ENCODE measurements around the gene ASTN1.
A peak's percentile ranks its signal among the peaks of the same experiment; 100 is the strongest.

The ASTN1 gene

GRCh38 chr1:176869577-176869976 lies 294.9 kb downstream of the ASTN1 start:
- DNase-seq = no peak

DNA sequence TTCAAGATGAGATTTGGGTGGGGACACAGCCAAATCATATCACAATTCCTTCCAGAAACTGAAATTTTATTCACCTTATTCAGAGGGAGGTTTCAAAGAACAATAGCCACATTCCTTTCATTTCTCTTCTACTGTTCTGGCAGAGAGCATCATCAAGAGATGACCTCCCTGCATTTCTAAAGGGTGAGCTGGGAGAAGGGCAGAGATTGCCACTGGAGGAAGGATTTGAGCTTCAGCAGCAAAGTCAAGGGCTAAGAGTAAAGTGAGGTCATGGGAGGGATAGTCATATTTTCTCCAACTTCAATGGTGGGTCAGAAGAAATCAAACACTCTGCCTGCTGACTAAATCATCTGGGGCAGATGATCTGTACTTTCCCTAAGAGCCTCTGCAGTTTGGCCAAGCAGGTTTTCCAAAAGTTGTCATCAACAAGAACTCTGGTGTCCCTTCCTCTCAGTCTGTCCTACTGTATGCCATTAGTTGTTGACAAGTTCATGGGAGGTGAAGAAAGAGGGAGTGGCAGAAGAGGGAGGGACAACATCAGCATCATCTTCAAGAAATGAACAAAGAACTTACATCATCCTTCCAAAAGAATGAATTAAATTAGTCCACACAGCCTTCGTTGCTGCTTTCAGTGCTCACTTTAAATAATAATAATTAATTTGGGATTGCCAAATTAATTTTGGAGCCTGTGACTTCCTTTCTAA lies 298.3 kb downstream of the ASTN1 start:
- no peak for DNase-seq

DNA sequence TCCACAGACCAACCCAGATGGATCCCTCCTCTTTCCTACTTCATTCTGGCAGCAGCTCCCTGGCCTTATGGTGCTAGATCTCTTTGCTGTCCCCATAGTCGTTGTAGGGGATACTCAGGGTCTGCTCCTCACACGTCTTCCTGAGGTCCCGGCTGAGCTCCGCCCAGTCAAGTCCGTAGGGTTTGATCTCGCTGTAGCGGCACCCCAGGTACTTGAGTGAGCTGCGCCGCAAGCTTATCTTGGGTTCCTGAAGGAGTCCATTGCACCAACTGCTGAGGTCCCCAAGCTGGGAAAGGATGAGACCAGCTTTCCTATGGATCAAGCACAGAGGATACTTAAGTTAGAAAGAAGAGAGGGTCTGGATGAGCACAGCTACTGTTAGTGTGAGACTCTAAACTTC lies 300.3 kb downstream of the ASTN1 start:
- no peak for DNase-seq

GRCh38 chr1:176863613-176864012 lies 300.9 kb downstream of the ASTN1 start:
- DNase-seq = no peak

DNA sequence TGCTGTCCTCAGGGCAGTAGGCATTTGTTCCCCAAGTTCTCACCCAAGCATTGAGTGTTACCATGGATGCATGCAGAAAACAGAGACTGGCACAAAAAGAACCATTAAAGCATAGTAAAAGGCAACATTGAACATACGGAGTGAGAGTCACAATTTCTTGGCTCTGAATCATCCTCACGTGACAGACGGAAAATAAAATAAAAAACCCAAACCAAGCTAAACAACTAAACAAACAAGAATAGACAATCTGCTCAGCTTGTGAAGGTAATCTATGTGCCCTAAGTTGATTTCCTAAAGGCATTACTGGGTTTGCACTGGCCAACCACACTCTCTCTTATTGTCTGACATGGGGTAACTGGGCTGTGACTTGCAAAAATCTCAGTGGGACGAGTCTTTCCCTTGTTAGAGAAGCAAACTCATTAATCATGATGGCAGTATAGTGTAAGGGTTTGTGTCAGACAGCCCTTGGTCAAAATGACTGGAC lies 306.0 kb downstream of the ASTN1 start:
- no peak for DNase-seq

DNA sequence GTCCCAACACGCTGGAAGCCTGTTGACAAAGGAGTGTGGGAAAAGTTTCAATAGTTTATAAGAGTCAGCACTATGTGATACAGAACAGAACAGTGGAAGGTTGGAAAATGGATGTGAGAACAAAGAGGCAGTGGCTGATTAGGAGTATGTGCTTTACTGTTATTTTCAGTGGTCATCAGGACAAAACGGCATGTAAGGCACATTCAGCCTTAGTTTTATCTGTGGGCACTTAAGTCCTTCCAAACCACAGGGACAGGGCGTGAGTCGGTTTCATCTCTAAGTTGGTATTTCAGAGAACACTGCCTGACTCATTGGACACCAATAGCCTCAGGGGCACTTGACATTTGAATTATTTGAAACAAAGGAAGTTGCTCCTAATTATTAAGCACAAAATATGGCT lies 306.9 kb downstream of the ASTN1 start:
- no peak for DNase-seq

GRCh38 chr1:176854758-176855745 lies 309.5 kb downstream of the ASTN1 start:
- no peak for DNase-seq

GRCh38 chr1:176854121-176854520 lies 310.4 kb downstream of the ASTN1 start:
- no peak for DNase-seq

DNA sequence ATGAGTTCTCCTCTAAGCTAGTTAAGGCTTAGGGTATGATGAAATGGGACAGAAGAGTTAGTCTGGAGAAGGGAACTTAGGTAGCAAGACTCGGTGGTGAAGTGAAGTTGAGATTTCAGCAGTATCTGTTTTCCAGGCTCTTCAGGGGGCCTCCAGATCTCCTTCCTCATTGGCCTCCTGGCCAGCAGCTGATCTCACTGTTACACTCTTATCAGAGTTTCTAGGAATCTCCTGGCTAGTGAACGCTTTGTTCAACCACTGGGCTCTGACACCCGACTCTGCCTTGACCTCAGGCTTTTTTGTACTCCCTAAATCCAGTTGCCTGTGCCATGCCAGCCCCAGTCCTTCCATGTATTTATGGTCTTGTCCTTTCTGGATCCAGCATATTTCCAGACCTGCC lies 311.0 kb downstream of the ASTN1 start:
- no peak for DNase-seq

DNA sequence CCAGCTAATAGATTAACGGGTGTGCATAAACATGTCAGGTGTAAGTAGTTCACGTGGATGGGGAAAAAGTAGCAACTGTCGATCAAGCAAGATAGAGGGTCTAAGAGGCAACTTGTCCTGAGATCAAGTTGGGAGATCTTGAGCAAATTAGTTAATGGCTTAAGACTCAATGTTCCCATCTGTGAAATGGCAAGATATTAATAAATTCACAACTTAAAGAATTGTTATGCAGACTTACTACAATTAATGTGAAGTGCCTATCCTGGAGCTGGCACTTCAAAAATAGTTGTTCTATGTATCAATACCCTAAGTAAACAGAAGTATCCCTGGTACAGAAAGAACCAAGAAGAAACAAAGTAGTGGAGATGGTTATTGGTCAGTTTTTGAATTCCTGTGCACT lies 312.4 kb downstream of the ASTN1 start:
- no peak for DNase-seq

DNA sequence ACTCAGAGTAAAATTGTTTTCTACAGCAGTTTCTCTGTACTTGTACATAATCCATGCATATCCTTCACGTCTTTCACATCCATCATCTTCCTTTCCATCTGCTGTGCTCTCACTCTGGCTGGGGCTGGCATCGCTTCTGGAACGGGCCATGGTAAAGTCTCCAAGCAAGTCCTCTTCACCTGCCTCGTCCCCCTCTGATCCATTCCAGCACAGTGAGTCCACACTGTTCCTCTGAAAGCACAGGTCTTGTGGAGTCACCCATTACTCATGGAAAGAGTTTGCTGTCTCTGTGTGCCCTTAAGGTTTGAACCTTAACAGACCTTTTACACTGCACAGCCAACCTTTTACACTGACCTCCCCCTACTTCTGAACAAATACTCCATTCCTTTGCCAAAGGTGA lies 313.6 kb downstream of the ASTN1 start:
- DNase-seq = no peak

DNA sequence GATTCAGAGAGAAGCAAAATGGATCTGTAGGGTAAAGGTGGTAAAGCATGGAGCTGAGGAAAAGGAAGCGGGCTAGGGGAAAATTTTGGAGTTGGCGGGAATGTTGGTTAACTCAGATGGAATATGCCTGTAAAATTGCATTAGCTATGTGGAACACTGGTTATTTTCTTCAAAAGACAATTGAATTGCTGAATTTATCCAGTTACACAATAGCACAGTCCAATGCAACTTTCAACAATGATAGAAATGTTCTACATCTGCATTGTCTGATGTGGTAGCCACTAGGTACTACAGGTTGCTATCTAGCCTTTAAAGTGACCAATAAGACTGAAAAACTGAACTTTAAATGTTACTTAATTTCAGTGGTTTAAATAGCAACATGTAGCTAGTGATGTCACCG lies 315.2 kb downstream of the ASTN1 start:
- no peak for DNase-seq

DNA sequence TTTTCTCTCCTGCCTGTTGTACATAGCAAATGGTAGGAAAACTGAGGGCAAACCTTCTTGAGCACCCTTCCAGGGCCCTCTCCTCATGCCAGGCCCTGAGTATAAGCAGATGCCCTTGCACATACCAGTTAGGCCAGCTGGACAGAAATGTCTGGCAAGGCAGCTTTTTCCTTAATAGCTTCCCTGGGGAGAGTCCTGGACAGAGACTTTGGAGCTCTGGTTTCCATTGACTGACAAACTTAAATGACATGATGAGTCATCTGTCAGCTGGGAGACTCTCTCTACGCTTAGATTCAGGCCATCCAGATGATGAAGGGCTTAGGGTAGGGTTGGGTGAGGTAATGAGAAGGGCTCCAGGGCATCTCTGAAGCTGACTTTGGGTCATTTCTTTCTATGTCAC lies 317.5 kb downstream of the ASTN1 start:
- DNase-seq = no peak

DNA sequence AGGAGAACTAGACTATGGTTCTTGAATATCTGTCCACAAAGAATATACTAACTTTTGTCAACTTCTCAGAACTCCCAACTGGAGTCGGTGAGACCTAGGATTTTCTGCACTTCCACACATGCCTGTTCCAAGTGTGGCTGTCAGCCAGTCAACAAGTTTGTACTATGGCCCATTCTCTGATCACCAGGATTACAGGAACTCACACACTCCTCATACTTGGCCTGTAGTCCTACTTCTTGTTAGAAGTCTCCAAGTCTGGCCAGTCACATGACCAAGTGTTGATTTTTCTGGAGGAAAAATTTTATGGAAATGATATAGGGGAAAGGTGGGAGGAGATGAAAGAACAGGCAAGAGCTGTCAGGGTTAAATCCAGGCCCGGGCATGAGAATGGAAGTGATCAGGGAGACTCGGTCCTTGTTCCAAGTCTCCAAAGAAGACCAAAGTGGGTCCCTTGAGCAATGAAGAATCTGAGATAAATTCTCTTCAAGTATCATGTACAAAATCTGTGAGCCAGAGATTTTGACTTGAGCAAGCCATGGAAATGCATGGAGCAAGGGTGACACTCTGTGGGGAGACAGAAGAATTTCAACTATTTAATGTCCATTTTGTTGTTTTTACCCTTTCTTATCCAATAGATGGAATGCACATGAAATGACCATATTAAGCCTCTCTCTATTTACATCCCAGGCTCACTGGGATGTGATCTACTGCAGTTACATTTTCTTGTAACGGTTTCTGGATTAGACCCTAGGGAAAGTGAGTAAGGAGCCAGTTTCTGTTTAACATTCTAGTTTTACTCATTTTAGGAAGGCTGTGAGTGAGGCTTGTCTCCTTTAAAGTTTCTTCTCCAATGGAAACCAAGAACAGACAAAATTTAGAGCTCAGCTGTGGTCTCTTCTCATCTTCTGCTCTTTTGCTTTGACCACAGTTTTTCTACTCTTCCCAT lies 320.9 kb downstream of the ASTN1 start:
- peak; percentile 4 to 11 for DNase-seq

DNA sequence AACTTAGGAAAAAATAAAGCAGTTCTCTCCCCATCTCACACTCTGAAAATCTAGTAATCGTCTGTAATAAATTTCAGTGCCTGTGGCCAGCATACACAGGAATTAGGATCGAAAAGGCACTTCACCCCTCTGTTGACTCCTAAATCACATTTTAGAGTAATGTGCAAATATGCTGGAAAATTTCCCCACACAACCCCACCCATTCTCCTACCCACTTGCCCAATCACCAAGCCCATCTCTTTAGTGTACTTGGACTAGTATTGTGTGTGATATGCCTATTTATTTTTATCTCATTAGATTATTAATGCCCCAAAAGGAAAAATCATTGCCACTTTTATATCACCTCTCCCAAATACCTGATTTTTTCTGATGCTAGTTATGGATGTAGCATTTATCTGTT lies 323.3 kb downstream of the ASTN1 start:
- DNase-seq = no peak

DNA sequence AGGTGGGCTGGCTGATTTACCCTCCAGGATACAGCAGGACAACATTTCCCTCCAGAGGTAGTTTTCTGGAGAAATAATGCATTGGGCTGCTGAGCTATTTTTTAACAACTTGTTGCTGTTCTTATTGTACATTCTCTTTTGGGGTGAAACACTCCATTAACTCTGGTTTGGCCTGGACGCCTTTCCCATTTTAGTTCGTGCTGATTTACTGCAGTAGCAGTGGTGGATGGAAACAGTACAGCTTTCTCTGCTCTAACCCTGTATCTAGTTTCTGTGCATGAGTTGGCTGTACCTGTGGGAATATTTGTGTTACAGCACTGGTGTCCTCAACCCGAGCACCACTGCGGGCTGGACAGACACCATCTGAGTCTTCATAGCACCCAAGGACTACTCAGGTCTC lies 325.3 kb downstream of the ASTN1 start:
- DNase-seq = no peak

DNA sequence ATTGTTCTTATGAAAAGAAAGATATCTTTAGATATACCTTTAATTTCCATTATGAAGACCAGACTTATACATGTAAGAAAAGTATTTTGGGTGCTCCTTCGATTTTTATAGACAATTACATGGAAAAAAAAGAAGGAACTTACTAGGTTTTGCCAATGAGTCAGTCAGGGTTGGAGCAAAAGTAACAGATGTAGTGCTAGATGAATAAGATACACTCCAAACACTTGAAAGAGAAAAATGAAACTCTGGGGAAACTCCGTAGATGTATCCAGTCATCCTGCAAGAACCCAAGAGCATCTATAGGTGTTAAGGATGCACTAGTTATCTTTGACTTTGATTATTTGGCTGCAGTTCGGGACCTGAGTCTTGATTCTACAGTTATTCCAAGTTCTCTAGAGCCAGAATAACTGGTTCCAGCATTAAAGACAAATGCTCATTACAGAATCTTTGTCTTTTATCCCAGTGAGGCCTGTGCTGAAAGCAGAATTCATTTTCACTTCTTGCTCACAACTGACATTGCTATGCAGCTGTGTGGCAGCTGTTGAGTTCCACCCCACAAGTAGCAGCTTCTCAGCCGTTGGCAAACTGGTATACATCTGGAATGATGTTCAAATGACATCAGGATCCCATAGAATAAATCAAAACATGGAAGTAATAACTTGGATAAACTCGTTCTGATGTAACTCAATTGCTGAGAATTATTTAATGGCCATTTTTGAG lies 326.1 kb downstream of the ASTN1 start:
- no peak for DNase-seq

DNA sequence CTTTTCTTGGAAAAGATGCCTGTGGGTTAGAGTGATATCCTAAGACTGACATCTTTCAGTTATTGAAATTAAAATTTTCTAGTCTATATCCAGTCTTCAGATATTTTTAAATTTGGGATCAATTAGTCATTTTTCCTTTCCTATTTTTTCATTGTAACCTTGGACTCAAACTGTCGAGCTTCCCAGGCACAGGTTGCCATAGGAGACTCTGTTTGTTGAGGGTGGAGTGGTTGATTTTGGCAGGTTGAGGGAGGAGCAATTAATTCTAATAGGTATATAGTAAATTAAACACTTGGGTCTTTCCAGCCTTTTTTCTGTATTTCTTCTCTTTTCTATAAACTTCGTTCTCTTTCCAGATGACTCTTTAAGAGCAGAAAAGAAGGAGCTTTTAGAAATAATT lies 326.8 kb downstream of the ASTN1 start:
- DNase-seq = no peak

GRCh38 chr1:176831150-176831549 lies 333.4 kb downstream of the ASTN1 start:
- DNase-seq = no peak

- no peak for DNase-seq
Observed at GRCh38 chr1:176829261-176829660, 335.3 kb downstream of the ASTN1 start.

DNA sequence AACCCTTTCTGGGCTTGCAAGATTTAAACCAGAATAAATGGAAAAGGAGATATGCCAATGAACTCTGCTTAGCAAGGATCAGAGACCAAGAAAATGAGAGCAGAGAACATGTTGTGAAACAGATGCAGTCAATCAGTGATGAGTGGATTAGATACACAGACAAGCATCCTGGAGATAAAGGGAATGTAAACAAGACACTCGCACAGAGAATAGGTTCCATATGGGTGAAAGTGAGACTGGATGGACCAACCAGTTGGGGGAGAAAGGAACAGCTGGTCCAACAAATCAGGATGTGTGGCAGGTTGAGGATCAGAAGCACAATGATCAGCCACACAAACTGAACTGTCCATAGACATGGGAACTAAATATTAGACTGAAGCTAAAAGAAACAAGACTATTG lies 338.2 kb downstream of the ASTN1 start:
- no peak for DNase-seq

DNA sequence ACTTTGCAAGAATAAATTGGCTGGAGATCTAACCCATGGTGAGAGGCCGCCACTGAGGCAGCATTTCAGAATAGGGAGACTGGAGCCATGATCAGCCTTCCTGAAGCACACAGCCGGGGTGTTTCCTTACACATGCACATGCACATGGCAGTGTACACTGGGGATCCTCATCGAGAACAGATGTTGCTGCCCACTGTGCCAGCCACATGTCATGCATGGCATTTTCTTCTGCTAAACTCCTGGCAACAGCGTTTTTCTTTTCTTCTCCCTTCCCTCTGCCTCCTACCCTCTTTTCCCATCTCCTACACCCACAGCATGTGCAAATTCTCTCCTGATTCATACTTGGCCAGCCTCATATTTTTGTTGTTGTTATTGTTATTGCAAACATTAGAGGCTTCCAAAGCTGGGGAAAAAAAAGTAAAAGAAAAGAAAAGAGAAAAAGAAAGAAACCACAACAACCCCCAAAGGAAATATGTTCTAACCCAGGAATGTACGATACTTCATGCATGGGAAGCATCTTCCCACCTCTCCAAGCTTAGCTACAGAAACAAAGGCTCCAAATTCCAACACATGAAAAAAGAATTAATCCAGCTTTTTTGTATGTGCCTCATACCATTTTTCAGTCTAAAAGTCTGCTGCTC lies 344.0 kb downstream of the ASTN1 start:
- DNase-seq = no peak
